Pancreas (tissue), 10 donors: Measurements from ENCODE around the gene CMIP. TPM values are rescaled to one million over a fixed set of nuclear protein-coding genes. Genes with fewer than 3 reads are reported as not detected.
"Not testable (repeated sequence)": the region's sequence is repeated elsewhere in the genome, so short reads cannot be mapped to it uniquely, and the experiment has no call there.

ENCODE experiments used
- ATAC-seq, 4 donors: fragments of 200-7000 bp; cut with Tn5 transposase; one replicate each; pipeline versions ENCODE4 v1.8.0 to v1.9.1; 2020; ENCODE audit warnings: mild to moderate bottlenecking in 4 of 4, moderate library complexity in 4 of 4
- DNase-seq, 6 donors: peaks; one replicate each; pipeline ENCODE4 v3.0.0-alpha.2; 2020
- FAIRE-seq: peaks from 2 replicates; lab custom pipeline; 2012; peaks lifted over from hg19 to GRCh38; lab: Jason Lieb, UNC
- H3K27ac ChIP-seq, 4 donors: fragments of 200-600 bp; sonication (generic); 1 replicate in 3 of 4; 2 replicates in 1 of 4; pipeline versions ENCODE4 v1.5.0 to v1.8.0; 2020
- H3K27me3 ChIP-seq, 4 donors: fragments of 200-600 bp; one replicate each; pipeline ENCODE4 v1.8.0; 2021
- H3K36me3 ChIP-seq, 3 donors: fragments of 200-600 bp; sonication (generic) in 1 of 3; one replicate each; pipeline versions ENCODE4 v1.5.0 to v1.8.0; 2020 to 2021
- H3K4me1 ChIP-seq, 3 donors: fragments of 200-600 bp; one replicate each; pipeline ENCODE4 v1.8.0; 2021
- H3K4me3 ChIP-seq, 4 donors: fragments of 200-600 bp; sonication (generic) in 2 of 4; one replicate each; pipeline versions ENCODE4 v1.5.0 to v1.8.0; 2020 to 2021
- H3K9me3 ChIP-seq, 4 donors: fragments of 200-600 bp; one replicate each; pipeline ENCODE4 v1.8.0; 2021
- WGBS, 2 donors: extraction: QIAGEN DNeasy Blood & Tissue Kit; methylation state at CpG; one replicate each; pipeline ENCODE4 v1.1.7; 2013; 5-methylcytosine and 5-hydroxymethylcytosine counted together
- intact Hi-C, 3 donors: fragments of 100-400 bp; cut with DNase I; formaldehyde crosslinking; loops; one replicate each; pipeline versions ENCODE4 v1.11.1 to v1.14.2; 2022
- polyA plus RNA-seq, 2 donors: library from polyadenylated mRNA; stranded (reverse); fragments of 200-250 nt; gene quantifications; one replicate each; pipeline ENCODE4 v1.2.3, GENCODE V29; 2013
- total RNA-seq, 6 donors: library from RNA; stranded (reverse); fragmentation: NEBNext Ultra II Directional in 4 of 6; extraction: Animal tissue kit (Norgen Biotek cat#: 25700) in 4 of 6; gene quantifications; one replicate each; pipeline versions ENCODE4 v1.2.1 to v1.2.4, GENCODE V29; 2021 to 2023
- TF ChIP-seq, protein P1 (sequence below), 4 donors: fragments of 200-600 bp; sonication (generic) in 3 of 4; IDR thresholded peaks; one replicate each; pipeline versions ENCODE4 v1.5.0 to v1.8.0; 2021; ENCODE audit warnings: antibody characterized with exemption in 4 of 4
- donor health status: healthy with polysubstance abuse.
- donor health status: DM: no; HTN: no; CAD: no; lungs with moderate emphysema.
- donor health status: DM: no; HTN: no; CAD: no.
- donor health status: control.
- donor health status: control.
- donor health status: Bipolar disorder and iron deficiency.
- donor health status: DM: yes; HTN: yes; CAD: no.
- donor health status: DM: no; HTN: no; CAD: no.
- donor health status: DM: no; HTN: no; CAD: no.
- donor health status: DM: yes; HTN: yes; CAD: no.

CMIP gene
- total and polyA plus RNA-seq, 8 donors, result 9.7 to 37.0 (median 21.5) TPM

DNA sequence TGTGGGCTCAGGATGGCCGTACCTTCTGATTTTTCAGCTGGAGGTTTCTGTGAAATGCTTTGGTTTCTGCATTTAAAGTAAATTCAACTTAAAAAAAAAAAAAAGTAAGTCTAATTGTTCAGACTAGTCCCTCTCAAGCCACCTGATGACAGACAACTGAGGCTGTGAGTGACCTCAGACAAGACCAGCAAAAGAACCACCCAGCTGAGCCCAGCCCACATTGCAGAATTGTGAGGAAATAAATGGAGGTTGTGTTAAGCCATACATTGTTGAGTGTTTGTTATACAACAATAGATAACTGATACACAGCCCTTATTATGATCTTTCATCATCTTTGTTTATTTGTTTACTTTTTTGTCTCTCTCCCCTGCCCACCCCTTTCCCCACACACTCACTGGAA is 44.7 kb upstream of the CMIP start:
- H3K27ac ChIP-seq, result no peak overlapping the region
- TF ChIP-seq, protein P1, sequence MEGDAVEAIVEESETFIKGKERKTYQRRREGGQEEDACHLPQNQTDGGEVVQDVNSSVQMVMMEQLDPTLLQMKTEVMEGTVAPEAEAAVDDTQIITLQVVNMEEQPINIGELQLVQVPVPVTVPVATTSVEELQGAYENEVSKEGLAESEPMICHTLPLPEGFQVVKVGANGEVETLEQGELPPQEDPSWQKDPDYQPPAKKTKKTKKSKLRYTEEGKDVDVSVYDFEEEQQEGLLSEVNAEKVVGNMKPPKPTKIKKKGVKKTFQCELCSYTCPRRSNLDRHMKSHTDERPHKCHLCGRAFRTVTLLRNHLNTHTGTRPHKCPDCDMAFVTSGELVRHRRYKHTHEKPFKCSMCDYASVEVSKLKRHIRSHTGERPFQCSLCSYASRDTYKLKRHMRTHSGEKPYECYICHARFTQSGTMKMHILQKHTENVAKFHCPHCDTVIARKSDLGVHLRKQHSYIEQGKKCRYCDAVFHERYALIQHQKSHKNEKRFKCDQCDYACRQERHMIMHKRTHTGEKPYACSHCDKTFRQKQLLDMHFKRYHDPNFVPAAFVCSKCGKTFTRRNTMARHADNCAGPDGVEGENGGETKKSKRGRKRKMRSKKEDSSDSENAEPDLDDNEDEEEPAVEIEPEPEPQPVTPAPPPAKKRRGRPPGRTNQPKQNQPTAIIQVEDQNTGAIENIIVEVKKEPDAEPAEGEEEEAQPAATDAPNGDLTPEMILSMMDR (IDR thresholded peaks at IDR 0.05), result no peak
- ATAC-seq (no peak), FAIRE-seq (no peak), DNase-seq (no peak)
- H3K4me3 ChIP-seq, result no peak overlapping the region
- intact Hi-C loops, result loop anchor here in 2 of 3 donors (5.0 to 10.0 kb wide), 3 partner anchors 305 to 332 kb away; no protein-coding TSS in a partner anchor
- H3K9me3 ChIP-seq, result no peaks in the 10 kb centered on the region
- no peaks in the 10 kb centered on the region for H3K36me3 ChIP-seq
- H3K4me1 ChIP-seq, result peaks cover 0 to 3% (median 0%) of the 10 kb centered on the region in 3 donors
- WGBS, 2 donors, result 96 to 98% methylated on average over 1 of the region's 1 CpG
- H3K27me3 ChIP-seq, result no peaks in the 10 kb centered on the region

DNA sequence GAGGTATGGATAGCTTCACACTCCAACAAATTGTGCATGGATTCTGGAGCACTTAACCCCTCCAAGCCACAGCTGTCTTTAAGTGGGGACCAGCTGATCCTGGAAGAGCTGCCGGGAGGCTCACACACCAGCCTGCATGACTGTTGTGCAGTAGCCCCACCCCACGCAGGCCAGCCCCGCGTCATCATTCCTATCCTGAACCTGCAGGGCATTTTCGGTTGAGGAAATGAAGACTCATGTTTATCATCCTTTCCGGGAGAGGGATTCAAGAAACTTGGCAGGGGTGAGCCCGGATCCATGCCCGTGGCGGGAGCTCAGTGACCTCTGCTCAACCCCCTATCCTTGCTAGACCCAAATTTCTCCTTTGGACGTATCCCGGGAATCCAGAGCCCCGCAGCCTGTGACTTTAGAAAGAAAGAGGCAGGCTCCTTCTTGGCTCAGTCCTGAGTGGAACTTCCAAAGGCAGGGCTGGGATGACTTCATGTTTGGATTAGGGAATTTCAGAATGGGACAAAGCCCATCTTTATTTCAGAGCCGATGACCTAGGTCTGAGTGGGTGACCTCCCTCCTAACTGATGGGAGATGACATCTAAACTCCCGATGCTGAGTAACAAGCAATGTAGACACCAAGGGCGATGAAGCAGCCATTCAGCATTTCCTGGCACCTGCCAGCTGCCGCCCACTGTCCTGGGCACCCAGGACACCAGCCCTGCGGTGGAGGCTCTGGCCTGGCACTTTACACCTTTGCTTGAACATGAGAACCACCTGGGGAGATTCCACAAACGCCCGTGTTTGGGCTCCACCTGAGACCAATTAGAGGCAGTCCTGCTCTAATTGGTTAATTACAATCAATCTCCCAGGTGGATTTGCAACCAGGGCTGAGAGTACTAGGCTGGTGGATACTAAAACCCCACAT is 43.3 kb upstream of the CMIP start:
- peak in 1 of 4 donors; percentile 4 for ATAC-seq
- Histone ChIP-seq H3K27me3 (no peaks in the 10 kb centered on the region), H3K9me3 (no peaks in the 10 kb centered on the region), H3K4me3 (no peak overlapping the region), H3K36me3 (no peaks in the 10 kb centered on the region), H3K27ac (no peak overlapping the region), H3K4me1 (peaks cover 0 to 3% (median 0%) of the 10 kb centered on the region in 3 donors)
- no peak for DNase-seq
- 57 to 63% methylated on average over 19 of the region's 19 CpGs for WGBS, 2 donors
- TF ChIP-seq, protein P1 (IDR thresholded peaks at IDR 0.05), result no peak
- no peak for FAIRE-seq
- intact Hi-C loops, result loop anchor here in 2 of 3 donors (5.0 kb wide), 2 partner anchors 321 to 331 kb away; no protein-coding TSS in a partner anchor

DNA sequence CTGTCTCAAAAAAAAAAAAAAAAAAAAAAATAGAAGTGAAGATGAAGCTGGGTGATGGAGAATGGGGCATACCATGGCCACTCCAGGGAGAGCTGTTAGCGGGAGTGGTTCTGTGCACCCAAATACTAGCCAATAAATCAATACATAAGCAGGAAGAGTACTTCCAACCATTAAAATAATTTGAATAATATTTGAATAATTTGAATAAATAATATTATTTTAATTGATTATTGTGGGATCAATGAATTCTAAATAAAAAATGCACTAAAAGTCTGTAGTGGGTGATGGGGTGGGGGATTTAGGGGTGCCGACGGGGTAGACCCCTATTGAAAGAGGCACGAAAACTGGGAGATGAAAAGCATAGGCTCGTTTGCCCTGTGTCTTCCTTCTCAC is 41.4 kb upstream of the CMIP start:
- Histone ChIP-seq H3K4me3 (peak overlapping the region in 1 of 4 donors; percentile 26), H3K4me1 (peaks cover 0 to 3% (median 0%) of the 10 kb centered on the region in 3 donors), H3K9me3 (no peaks in the 10 kb centered on the region), H3K36me3 (no peaks in the 10 kb centered on the region), H3K27me3 (no peaks in the 10 kb centered on the region), H3K27ac (no peak overlapping the region)
- DNase-seq (no peak), ATAC-seq (no peak), FAIRE-seq (no peak)
- 21 to 22% methylated on average over 5 of the region's 5 CpGs for WGBS, 2 donors
- intact Hi-C loops, result loop anchor here in 2 of 3 donors (5.0 kb wide), 2 partner anchors 319 to 329 kb away; no protein-coding TSS in a partner anchor
- TF ChIP-seq, protein P1 (IDR thresholded peaks at IDR 0.05), result no peak

DNA sequence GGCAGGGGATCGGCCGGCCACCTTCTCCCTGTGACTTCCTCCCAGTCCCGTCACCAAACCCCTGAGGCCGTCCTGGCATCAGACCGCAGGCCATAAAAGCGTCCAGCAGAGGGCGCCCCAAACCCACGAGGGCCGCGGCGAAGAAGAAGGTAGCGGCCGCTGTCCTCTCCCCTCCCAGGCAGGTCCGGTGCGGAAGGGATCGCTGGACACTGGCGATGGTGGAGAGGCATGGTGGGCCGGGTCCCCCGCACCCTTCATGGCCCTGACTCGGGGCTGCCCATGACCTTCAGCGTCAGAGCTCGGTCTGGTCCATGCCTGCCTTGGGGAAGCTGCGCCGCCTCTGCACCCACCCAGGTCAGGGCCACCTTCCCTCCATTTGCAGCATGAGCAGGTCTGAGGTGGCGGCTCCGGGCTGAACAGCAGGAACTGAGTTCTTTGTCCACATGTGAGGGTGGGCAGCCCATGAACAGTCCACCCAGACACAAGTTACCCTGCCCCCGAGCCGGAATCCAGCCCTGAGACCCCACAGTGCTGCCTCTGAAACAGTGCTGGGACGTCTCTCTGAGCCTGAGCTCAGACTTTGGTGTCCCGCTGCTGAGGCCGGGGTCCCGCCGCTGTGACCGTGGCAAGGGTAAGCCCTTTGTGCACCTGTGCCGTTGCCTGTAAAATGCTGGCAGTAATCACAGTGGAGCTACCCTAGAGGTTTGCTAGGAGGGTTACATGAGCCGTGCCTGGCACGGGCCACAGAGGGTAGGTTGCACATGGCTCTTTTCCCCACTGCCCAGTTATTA is 40.8 kb upstream of the CMIP start:
- ATAC-seq (peak; percentile 94 to 97 (median 96)), FAIRE-seq (no peak)

DNA sequence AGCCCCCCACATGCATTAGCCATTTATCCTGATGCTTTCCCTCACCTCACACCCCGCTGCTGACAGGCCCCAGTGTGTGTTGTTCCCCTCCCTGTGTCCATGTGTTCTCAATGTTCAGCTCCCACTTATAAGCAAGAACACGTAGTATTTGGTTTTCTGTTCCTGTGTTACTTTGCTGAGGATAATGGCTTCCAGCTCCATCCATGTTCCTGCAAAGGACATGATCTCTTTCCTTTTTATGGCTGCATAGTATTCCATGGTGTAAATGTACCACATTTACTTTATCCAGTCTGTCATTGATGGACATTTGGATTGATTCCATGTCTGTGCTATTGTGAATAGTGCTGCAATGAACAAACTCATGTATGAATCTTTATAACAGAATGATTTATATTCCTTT is 39.6 kb upstream of the CMIP start:
- H3K36me3 ChIP-seq, H3K27me3 ChIP-seq, H3K4me3 ChIP-seq, DNase-seq, H3K27ac ChIP-seq, intact Hi-C loops, ATAC-seq, H3K9me3 ChIP-seq, FAIRE-seq, H3K4me1 ChIP-seq: not testable (repeated sequence)
- 66 to 98% methylated on average over 2 of the region's 2 CpGs for WGBS, 2 donors

More for the DNA sequence above, 40.8 kb upstream of the CMIP start:
- TF ChIP-seq, protein P1 (IDR thresholded peaks at IDR 0.05), result peak; percentile 92 to 97 (median 96)
- H3K9me3 ChIP-seq, result no peaks in the 10 kb centered on the region
- 14 to 18% methylated on average over 37 of the region's 37 CpGs for WGBS, 2 donors
- DNase-seq, result peak; percentile 67 to 98 (median 87)
- no peaks in the 10 kb centered on the region for H3K36me3 ChIP-seq
- H3K27me3 ChIP-seq, result no peaks in the 10 kb centered on the region
- peak overlapping the region in 1 of 4 donors; percentile 26 for H3K4me3 ChIP-seq
- intact Hi-C loops, result loop anchor here in 2 of 3 donors (5.0 kb wide), 2 partner anchors 319 to 329 kb away; no protein-coding TSS in a partner anchor
- H3K27ac ChIP-seq, result no peak overlapping the region
- peaks cover 0 to 3% (median 0%) of the 10 kb centered on the region in 3 donors for H3K4me1 ChIP-seq
